ENCODE results near the gene RTL1.

- TF ChIP-seq, protein P1, sequence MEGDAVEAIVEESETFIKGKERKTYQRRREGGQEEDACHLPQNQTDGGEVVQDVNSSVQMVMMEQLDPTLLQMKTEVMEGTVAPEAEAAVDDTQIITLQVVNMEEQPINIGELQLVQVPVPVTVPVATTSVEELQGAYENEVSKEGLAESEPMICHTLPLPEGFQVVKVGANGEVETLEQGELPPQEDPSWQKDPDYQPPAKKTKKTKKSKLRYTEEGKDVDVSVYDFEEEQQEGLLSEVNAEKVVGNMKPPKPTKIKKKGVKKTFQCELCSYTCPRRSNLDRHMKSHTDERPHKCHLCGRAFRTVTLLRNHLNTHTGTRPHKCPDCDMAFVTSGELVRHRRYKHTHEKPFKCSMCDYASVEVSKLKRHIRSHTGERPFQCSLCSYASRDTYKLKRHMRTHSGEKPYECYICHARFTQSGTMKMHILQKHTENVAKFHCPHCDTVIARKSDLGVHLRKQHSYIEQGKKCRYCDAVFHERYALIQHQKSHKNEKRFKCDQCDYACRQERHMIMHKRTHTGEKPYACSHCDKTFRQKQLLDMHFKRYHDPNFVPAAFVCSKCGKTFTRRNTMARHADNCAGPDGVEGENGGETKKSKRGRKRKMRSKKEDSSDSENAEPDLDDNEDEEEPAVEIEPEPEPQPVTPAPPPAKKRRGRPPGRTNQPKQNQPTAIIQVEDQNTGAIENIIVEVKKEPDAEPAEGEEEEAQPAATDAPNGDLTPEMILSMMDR (IDR thresholded peaks at IDR 0.05; ENCODE audit: borderline replicate concordance, extremely low read depth, low read length, poor library complexity, severe bottlenecking): no peak
- TF ChIP-seq EZH2 (IDR thresholded peaks at IDR 0.05; ENCODE audit: borderline replicate concordance, low read depth, low read length, severe bottlenecking): no peak
These were observed 45.3 kb downstream of the RTL1 start for GRCh38 chr14:100857923-100858837.

Data from DND-41 (cell line).